HepG2 (cell line): Measurements from ENCODE around the gene OR13C4.

ENCODE experiments used
- GABPA ChIP-seq, 2 experiments: IDR thresholded peaks; 2 replicates each; pipeline ENCODE4 v1.6.1; 2011 to 2016; ENCODE audit warnings: low read depth in 2 of 2, low read length in 1 of 2, missing biosample characterization in 1 of 2, missing genetic modification characterization in 1 of 2
- HNF4G ChIP-seq, 2 experiments: sonication (generic) in 1 of 2; formaldehyde crosslinking in 1 of 2; IDR thresholded peaks; 2 replicates each; pipeline versions ENCODE4 v1.4.0 to v1.6.1; 2011 to 2020; ENCODE audit warnings: borderline replicate concordance in 2 of 2, low read depth in 2 of 2, mild to moderate bottlenecking in 2 of 2, low read length in 1 of 2, missing genetic modification reagents in 1 of 2, moderate library complexity in 1 of 2
- JUN ChIP-seq: sonication (generic); formaldehyde crosslinking; IDR thresholded peaks from 2 replicates; pipeline ENCODE4 v1.4.0; 2020; ENCODE audit warnings: mild to moderate bottlenecking, missing genetic modification reagents
- MAX ChIP-seq: IDR thresholded peaks from 2 replicates; pipeline ENCODE4 v1.6.1; 2012; ENCODE audit warnings: inconsistent platforms
- NFIC ChIP-seq: IDR thresholded peaks from 2 replicates; pipeline ENCODE4 v1.6.1; 2012; ENCODE audit warnings: mild to moderate bottlenecking, low read length, inconsistent platforms
- SIN3A ChIP-seq: IDR thresholded peaks from 2 replicates; pipeline ENCODE4 v1.6.1; 2011; ENCODE audit warnings: low read depth, mild to moderate bottlenecking, control low read depth, low read length, borderline replicate concordance
- SMC3 ChIP-seq: IDR thresholded peaks from 2 replicates; pipeline ENCODE4 v1.6.1; 2011; ENCODE audit warnings: low read length, improper control_type of control experiment
- SP1 ChIP-seq, 2 experiments: fragments of 450-650 bp in 1 of 2; sonication (generic) in 1 of 2; formaldehyde crosslinking in 1 of 2; IDR thresholded peaks; 2 replicates each; pipeline versions ENCODE4 v1.4.0 to v1.6.1; 2016 to 2020; ENCODE audit warnings: missing genetic modification reagents in 1 of 2
- THRA ChIP-seq: sonication (generic); formaldehyde crosslinking; IDR thresholded peaks from 2 replicates; pipeline ENCODE4 v1.4.0; 2020; ENCODE audit warnings: missing genetic modification reagents, borderline replicate concordance
- ZBTB21 ChIP-seq: sonication (generic); formaldehyde crosslinking; IDR thresholded peaks from 2 replicates; pipeline ENCODE4 v1.4.0; 2020; ENCODE audit warnings: missing genetic modification reagents

- TF ChIP-seq THRA (CRISPR knock-in tag) (no peak), GABPA (IDR thresholded peaks at IDR 0.05; ENCODE audit: low read depth, low read length) (no peak), GABPA (CRISPR knock-in tag; IDR thresholded peaks at IDR 0.05; ENCODE audit: low read depth) (no peak), JUN (CRISPR knock-in tag) (no peak), ZBTB21 (CRISPR knock-in tag) (no peak), NFIC (no peak), SMC3 (no peak), HNF4G (IDR thresholded peaks at IDR 0.05; ENCODE audit: borderline replicate concordance, low read depth, low read length) (no peak), HNF4G (CRISPR knock-in tag; IDR thresholded peaks at IDR 0.05; ENCODE audit: borderline replicate concordance, low read depth) (no peak), MAX (no peak), SIN3A (no peak), SP1 (IDR thresholded peaks at IDR 0.05) (no peak), SP1 (CRISPR knock-in tag; IDR thresholded peaks at IDR 0.05) (no peak)
Observed at GRCh38 chr9:104514901-104515300, 12.1 kb downstream of the OR13C4 start.
